NOMO-1 (cell line): ENCODE data around the gene POLE3.
"Not testable (repeated sequence)": the region's sequence is repeated elsewhere in the genome, so short reads cannot be mapped to it uniquely, and the experiment has no call there.

ENCODE experiments used
- DNase-seq, 2 experiments: peaks; one replicate each; lab custom pipeline; 2025; ENCODE audit not compliant: unreplicated experiment in 2 of 2; lab: John Stamatoyannopoulos, UW

Gene POLE3

GRCh38 chr9:113410207-113410864 is at the start of gene POLE3, which contains the start of gene C9orf43:
POLE3 (minus strand) TSS chr9:113410675; CDS start chr9:113410293, 382 bp downstream.
C9orf43 (plus strand) TSS chr9:113410747; CDS start chr9:113413494, 2,747 bp downstream.
- peak; percentile 97 for DNase-seq

GRCh38 chr9:113456235-113456634 is 45.8 kb upstream of the POLE3 start:
- DNase-seq: no peak

- no peak for DNase-seq
Measured at GRCh38 chr9:113454914-113455761, 44.7 kb upstream of the POLE3 start.

- no peak for DNase-seq
Measured at GRCh38 chr9:113452113-113452605, 41.7 kb upstream of the POLE3 start.

- no peak for DNase-seq
Measured at GRCh38 chr9:113449376-113449775, 38.9 kb upstream of the POLE3 start.

- peak in 1 of 2 experiments; percentile 35 for DNase-seq
Measured at GRCh38 chr9:113446323-113446740, 35.9 kb upstream of the POLE3 start.

- peak; percentile 82 to 89 for DNase-seq
Measured at GRCh38 chr9:113444736-113445135, 34.3 kb upstream of the POLE3 start.

GRCh38 chr9:113437716-113438115 is 27.2 kb upstream of the POLE3 start:
- DNase-seq: not testable (repeated sequence)

- no peak for DNase-seq
Measured at GRCh38 chr9:113436728-113437515, 26.4 kb upstream of the POLE3 start.

GRCh38 chr9:113431191-113431590 is 20.7 kb upstream of the POLE3 start:
- DNase-seq: no peak

GRCh38 chr9:113428062-113428615 is 17.7 kb upstream of the POLE3 start:
- no peak for DNase-seq

- DNase-seq: no peak
Measured at GRCh38 chr9:113427629-113428028, 17.2 kb upstream of the POLE3 start.

- DNase-seq: no peak
Measured at GRCh38 chr9:113426701-113427100, 16.2 kb upstream of the POLE3 start.

GRCh38 chr9:113425072-113425471 is 14.6 kb upstream of the POLE3 start:
- DNase-seq: no peak

GRCh38 chr9:113421726-113422125 is 11.3 kb upstream of the POLE3 start:
- no peak for DNase-seq

- DNase-seq: no peak
Measured at GRCh38 chr9:113417370-113417769, 6.9 kb upstream of the POLE3 start.

GRCh38 chr9:113416149-113416721 is 5.8 kb upstream of the POLE3 start:
- peak; percentile 78 to 79 for DNase-seq

GRCh38 chr9:113409883-113410206 is 630 bp downstream of the POLE3 start:
- DNase-seq: no peak

GRCh38 chr9:113409481-113409880 is 994 bp downstream of the POLE3 start:
- peak in 1 of 2 experiments; percentile 33 for DNase-seq

- peak; percentile 20 to 67 for DNase-seq
Measured at GRCh38 chr9:113406873-113407511, 3.5 kb downstream of the POLE3 start.
